ENCODE data around the gene MAML1.

The MAML1 gene

GRCh38 chr5:179824745-179825112 is 92.1 kb downstream of the MAML1 start:
- DNase-seq, result no peak

DNA sequence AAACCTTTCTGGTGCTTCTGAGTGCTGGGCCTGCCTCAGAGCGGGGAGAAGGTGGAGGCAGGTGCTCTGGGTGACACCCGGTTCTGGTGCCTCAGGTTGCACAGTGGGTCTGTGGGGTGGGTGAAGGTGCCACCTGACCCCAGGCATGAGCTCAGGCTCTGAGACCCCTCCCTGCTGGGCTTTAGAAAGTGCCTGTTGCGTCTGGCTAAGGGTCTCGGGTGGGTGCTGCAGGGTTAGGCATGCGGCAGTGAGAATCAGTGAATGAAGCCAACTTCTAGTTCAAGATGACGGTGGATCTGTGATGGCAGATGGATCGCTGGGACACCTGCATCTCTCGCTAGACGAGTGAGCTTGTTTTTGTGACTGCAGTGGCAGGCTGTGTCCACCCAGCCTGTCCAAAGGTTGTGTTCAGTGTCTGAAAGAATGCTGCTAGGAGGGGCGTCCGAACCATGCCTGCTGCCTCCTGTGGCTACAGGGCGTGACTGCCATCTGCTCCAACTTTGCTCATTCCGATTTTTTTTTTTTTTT is 93.1 kb downstream of the MAML1 start:
- peak; percentile 31 for DNase-seq
